ENCODE data around the gene ITGB7. TPM values are rescaled to one million over a fixed set of nuclear protein-coding genes. Genes with fewer than 3 reads are reported as not detected.
A peak's percentile ranks its signal among the peaks of the same experiment; 100 is the strongest.

Gene ITGB7
- total and polyA plus RNA-seq, 9 of the 15 experiments (the other 6 are each of a cell fraction or from before 2014, with no cell fraction given), result 0.06 to 2.0 (median 0.67) TPM

GRCh38 chr12:53251477-53252348, 44.7 kb upstream of the ITGB7 start (continued):
- no peak for TF ChIP-seq AFF4 (CRISPR knock-in tag; IDR thresholded peaks at IDR 0.05)
- TF ChIP-seq BRD4 (IDR thresholded peaks at IDR 0.05), result no peak
- no peak for TF ChIP-seq STAT5A (IDR thresholded peaks at IDR 0.05; ENCODE audit: borderline replicate concordance, low read length)
- peak; percentile 41; the same call in 1 of the 2 replicates for TF ChIP-seq MYNN (IDR thresholded peaks at IDR 0.05)
- no peak for TF ChIP-seq MYNN (CRISPR knock-in tag; IDR thresholded peaks at IDR 0.05)
- no peak for TF ChIP-seq NCOA6 (IDR thresholded peaks at IDR 0.05)
- no peak for TF ChIP-seq HNRNPH1 (optimal IDR thresholded peaks at IDR 0.05; ENCODE audit: low read depth, low read length)
- no peak for TF ChIP-seq ZNF561 (CRISPR knock-in tag; conservative IDR thresholded peaks at IDR 0.05)
- TF ChIP-seq CXXC5 (CRISPR knock-in tag; IDR thresholded peaks at IDR 0.05), result peak; percentile 75
- no peak for TF ChIP-seq BDP1 (IDR thresholded peaks at IDR 0.05; ENCODE audit: insufficient read depth, insufficient read length)
- 0 out of 4 replicates have a peak, but pooled peaks have one; percentile 4 to 61 for TF ChIP-seq TEAD1 (CRISPR knock-in tag; IDR thresholded peaks at IDR 0.05)
- no peak for TF ChIP-seq DLX4 (CRISPR knock-in tag; IDR thresholded peaks at IDR 0.05)
- TF ChIP-seq ETS2 (tag; IDR thresholded peaks at IDR 0.05; ENCODE audit: borderline replicate concordance, poor library complexity, severe bottlenecking), result no peak
- no peak for TF ChIP-seq SPI1 (IDR thresholded peaks at IDR 0.05; ENCODE audit: borderline replicate concordance, low read depth, low read length)
- no peak for TF ChIP-seq GTF2B (IDR thresholded peaks at IDR 0.05; ENCODE audit: extremely low read depth, insufficient read length)
- TF ChIP-seq AFF1 (IDR thresholded peaks at IDR 0.05; ENCODE audit: low read depth in 1 of 2, partially characterized antibody in 2 of 2), result no peak
- no peak for TF ChIP-seq TCFL5 (CRISPR knock-in tag; conservative IDR thresholded peaks at IDR 0.05)
- TF ChIP-seq SIRT6 (IDR thresholded peaks at IDR 0.05; ENCODE audit: low read depth, low read length), result no peak
- no peak for TF ChIP-seq RNF2 (IDR thresholded peaks at IDR 0.05)
